HL-60 (cell line): Measurements from ENCODE around the gene COL4A3.

Source experiments
- GABPA ChIP-seq: IDR thresholded peaks from 2 replicates; pipeline ENCODE4 v1.6.1; 2012; ENCODE audit warnings: low read depth
- POLR2AphosphoS5 ChIP-seq: IDR thresholded peaks from 2 replicates; pipeline ENCODE4 v1.6.1; 2012; ENCODE audit warnings: low read depth
- SPI1 ChIP-seq: IDR thresholded peaks from 2 replicates; pipeline ENCODE4 v1.6.1; 2012; ENCODE audit warnings: low read depth, mild to moderate bottlenecking, borderline replicate concordance
- TF ChIP-seq, protein P1 (sequence below): IDR thresholded peaks from one replicate; pipeline ENCODE4 v1.5.1; 2011; ENCODE audit warnings: low read length, control low read depth, inconsistent platforms; ENCODE audit not compliant: insufficient read depth
- TF ChIP-seq, protein P2 (sequence below): IDR thresholded peaks from 2 replicates; pipeline ENCODE4 v1.6.1; 2012; ENCODE audit warnings: low read depth; ENCODE audit not compliant: insufficient replicate concordance

DNA sequence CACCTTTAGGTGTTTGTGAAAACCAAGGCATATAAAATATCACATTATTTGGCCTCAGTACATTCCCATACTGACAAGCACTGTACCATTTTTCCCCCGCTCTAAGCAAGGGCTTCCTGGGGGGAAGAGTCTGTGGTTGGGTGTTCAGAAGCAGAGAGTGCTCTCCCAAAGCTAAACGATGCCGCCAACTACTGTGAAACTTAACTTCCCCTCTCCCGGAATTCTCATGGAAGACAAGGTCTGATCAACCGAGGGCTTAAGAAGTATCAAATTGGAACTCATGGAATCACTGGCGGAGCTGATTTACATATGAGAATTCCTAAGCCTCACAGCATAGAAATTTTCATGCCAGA lies 160.2 kb downstream of the COL4A3 start:
- TF ChIP-seq, protein P1, sequence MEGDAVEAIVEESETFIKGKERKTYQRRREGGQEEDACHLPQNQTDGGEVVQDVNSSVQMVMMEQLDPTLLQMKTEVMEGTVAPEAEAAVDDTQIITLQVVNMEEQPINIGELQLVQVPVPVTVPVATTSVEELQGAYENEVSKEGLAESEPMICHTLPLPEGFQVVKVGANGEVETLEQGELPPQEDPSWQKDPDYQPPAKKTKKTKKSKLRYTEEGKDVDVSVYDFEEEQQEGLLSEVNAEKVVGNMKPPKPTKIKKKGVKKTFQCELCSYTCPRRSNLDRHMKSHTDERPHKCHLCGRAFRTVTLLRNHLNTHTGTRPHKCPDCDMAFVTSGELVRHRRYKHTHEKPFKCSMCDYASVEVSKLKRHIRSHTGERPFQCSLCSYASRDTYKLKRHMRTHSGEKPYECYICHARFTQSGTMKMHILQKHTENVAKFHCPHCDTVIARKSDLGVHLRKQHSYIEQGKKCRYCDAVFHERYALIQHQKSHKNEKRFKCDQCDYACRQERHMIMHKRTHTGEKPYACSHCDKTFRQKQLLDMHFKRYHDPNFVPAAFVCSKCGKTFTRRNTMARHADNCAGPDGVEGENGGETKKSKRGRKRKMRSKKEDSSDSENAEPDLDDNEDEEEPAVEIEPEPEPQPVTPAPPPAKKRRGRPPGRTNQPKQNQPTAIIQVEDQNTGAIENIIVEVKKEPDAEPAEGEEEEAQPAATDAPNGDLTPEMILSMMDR = no peak
- no peak for TF ChIP-seq POLR2AphosphoS5
- TF ChIP-seq SPI1 = peak; percentile 1; the same call in 1 of the 2 replicates
- TF ChIP-seq, protein P2, sequence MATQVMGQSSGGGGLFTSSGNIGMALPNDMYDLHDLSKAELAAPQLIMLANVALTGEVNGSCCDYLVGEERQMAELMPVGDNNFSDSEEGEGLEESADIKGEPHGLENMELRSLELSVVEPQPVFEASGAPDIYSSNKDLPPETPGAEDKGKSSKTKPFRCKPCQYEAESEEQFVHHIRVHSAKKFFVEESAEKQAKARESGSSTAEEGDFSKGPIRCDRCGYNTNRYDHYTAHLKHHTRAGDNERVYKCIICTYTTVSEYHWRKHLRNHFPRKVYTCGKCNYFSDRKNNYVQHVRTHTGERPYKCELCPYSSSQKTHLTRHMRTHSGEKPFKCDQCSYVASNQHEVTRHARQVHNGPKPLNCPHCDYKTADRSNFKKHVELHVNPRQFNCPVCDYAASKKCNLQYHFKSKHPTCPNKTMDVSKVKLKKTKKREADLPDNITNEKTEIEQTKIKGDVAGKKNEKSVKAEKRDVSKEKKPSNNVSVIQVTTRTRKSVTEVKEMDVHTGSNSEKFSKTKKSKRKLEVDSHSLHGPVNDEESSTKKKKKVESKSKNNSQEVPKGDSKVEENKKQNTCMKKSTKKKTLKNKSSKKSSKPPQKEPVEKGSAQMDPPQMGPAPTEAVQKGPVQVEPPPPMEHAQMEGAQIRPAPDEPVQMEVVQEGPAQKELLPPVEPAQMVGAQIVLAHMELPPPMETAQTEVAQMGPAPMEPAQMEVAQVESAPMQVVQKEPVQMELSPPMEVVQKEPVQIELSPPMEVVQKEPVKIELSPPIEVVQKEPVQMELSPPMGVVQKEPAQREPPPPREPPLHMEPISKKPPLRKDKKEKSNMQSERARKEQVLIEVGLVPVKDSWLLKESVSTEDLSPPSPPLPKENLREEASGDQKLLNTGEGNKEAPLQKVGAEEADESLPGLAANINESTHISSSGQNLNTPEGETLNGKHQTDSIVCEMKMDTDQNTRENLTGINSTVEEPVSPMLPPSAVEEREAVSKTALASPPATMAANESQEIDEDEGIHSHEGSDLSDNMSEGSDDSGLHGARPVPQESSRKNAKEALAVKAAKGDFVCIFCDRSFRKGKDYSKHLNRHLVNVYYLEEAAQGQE = peak; percentile 20
- TF ChIP-seq GABPA = 0 out of 2 replicates have a peak, but pooled peaks have one; percentile 17
